PC-9 (cell line): Measurements from ENCODE around the gene USP8. TPM values are rescaled to one million over a fixed set of nuclear protein-coding genes. Genes with fewer than 3 reads are reported as not detected.
"Not testable (repeated sequence)": the region's sequence is repeated elsewhere in the genome, so short reads cannot be mapped to it uniquely, and the experiment has no call there.

Source experiments
- BruUV-seq: library from RNA; stranded (reverse); fragments of 400-500 nt; replicated peaks from 2 replicates; lab custom pipeline; 2021; lab: Mats Ljungman, UMichigan
- CTCF ChIA-PET: fragments of 300-600 bp; sonication (Branson Sonifier 250); formaldehyde crosslinking; loops from one replicate; lab custom pipeline; 2022; ENCODE audit warnings: antibody characterized with exemption; lab: Charles Lee
- POLR2A ChIA-PET: fragments of 300-600 bp; sonication (Branson Sonifier 250); formaldehyde crosslinking; loops from one replicate; lab custom pipeline; 2022; ENCODE audit warnings: antibody characterized with exemption; ENCODE audit not compliant: unreplicated experiment; lab: Charles Lee
- DNase-seq, 2 experiments: peaks; one replicate each; pipeline versions ENCODE4 v3.0.0 to v3.0.0-alpha.2; 2015 to 2022; ENCODE audit warnings: mixed read lengths in 1 of 2
- H2AFZ ChIP-seq: fragments of 200-600 bp; sonication (generic); 2 replicates; pipeline ENCODE4 v1.8.1; 2017; ENCODE audit warnings: antibody characterized with exemption
- H3F3A ChIP-seq: fragments of 200-600 bp; sonication (generic); 2 replicates; pipeline ENCODE4 v1.8.1; 2017; ENCODE audit warnings: antibody characterized with exemption, mild to moderate bottlenecking, low read depth; ENCODE audit not compliant: insufficient read depth
- H3K27ac ChIP-seq: fragments of 200-600 bp; sonication (generic); 2 replicates; pipeline ENCODE4 v1.6.1; 2016; ENCODE audit warnings: mixed run types
- H3K27me3 ChIP-seq: fragments of 200-600 bp; sonication (generic); 2 replicates; pipeline ENCODE4 v1.6.1; 2016; ENCODE audit warnings: low read depth, mixed run types; ENCODE audit not compliant: insufficient read depth
- H3K36me3 ChIP-seq: fragments of 200-600 bp; sonication (generic); 2 replicates; pipeline ENCODE4 v1.6.1; 2016; ENCODE audit warnings: low read depth, mixed run types
- H3K4me1 ChIP-seq: fragments of 200-600 bp; sonication (generic); replicated peaks from 2 replicates; pipeline ENCODE4 v1.6.1; 2016; ENCODE audit warnings: mixed run types; ENCODE audit not compliant: insufficient read depth
- H3K4me2 ChIP-seq: fragments of 200-600 bp; sonication (generic); 2 replicates; pipeline ENCODE4 v1.6.1; 2017; ENCODE audit warnings: mixed run types
- H3K4me3 ChIP-seq: fragments of 200-600 bp; sonication (generic); 2 replicates; pipeline ENCODE4 v1.6.1; 2016; ENCODE audit warnings: mixed run types
- H3K79me2 ChIP-seq: fragments of 200-600 bp; sonication (generic); 2 replicates; pipeline ENCODE4 v1.6.1; 2017; ENCODE audit warnings: low read depth, mixed run types
- H3K9me2 ChIP-seq: fragments of 200-600 bp; sonication (generic); 2 replicates; pipeline ENCODE4 v1.8.1; 2017; ENCODE audit warnings: mild to moderate bottlenecking; ENCODE audit not compliant: insufficient read depth
- H3K9me3 ChIP-seq: fragments of 200-600 bp; sonication (generic); 2 replicates; pipeline ENCODE4 v1.8.1; 2016; ENCODE audit warnings: low read depth; ENCODE audit not compliant: insufficient read depth
- H4K20me1 ChIP-seq: fragments of 200-600 bp; sonication (generic); 2 replicates; pipeline ENCODE4 v1.8.1; 2017; ENCODE audit not compliant: insufficient read depth
- CTCF ChIP-seq: fragments of 200-600 bp; sonication (generic); conservative IDR thresholded peaks from 2 replicates; pipeline ENCODE4 v1.6.1; 2017; ENCODE audit warnings: mixed run types, antibody characterized with exemption, mild to moderate bottlenecking, moderate library complexity
- EZH2 ChIP-seq: fragments of 200-600 bp; sonication (generic); IDR thresholded peaks from 2 replicates; pipeline ENCODE4 v1.8.0; 2017; ENCODE audit warnings: antibody characterized with exemption, low read depth
- intact Hi-C: fragments of 100-400 bp; cut with micrococcal nuclease; formaldehyde crosslinking; loops from one replicate; pipeline ENCODE4 v1.10.0; 2022; ENCODE audit not compliant: unreplicated experiment
- total RNA-seq: library from RNA; stranded (reverse); gene quantifications from 2 replicates; pipeline ENCODE4 v1.2.3, GENCODE V29; 2021

Gene USP8
- total RNA-seq, 1 experiment from 2014 or later, result 70.7 TPM

GRCh38 chr15:50378776-50379175 is 45.4 kb upstream of the USP8 start:
- Histone ChIP-seq H3K36me3 (no peaks in the 10 kb centered on the region), H2AFZ (no peak overlapping the region), H3K9me2 (no peaks in the 10 kb centered on the region), H3K27me3 (no peaks in the 10 kb centered on the region), H3K79me2 (no peaks in the 10 kb centered on the region), H3K9me3 (no peaks in the 10 kb centered on the region; the same call in 1 of the 2 replicates), H3K4me2 (no peak overlapping the region), H4K20me1 (no peaks in the 10 kb centered on the region), H3K4me3 (no peak overlapping the region), H3F3A (no peaks in the 10 kb centered on the region), H3K4me1 (no peaks in the 10 kb centered on the region), H3K27ac (no peak overlapping the region)
- CTCF ChIA-PET, result no interaction called here
- intact Hi-C loops, result no loop called here
- no peak for DNase-seq
- BruUV-seq, result no TSS peak
- POLR2A ChIA-PET, result no interaction called here
- no peak for TF ChIP-seq EZH2
- no peak for TF ChIP-seq CTCF

- H3K4me1 ChIP-seq, H3K9me3 ChIP-seq, H4K20me1 ChIP-seq, H3K4me3 ChIP-seq, POLR2A ChIA-PET, DNase-seq, H3K9me2 ChIP-seq, H3K36me3 ChIP-seq, H3K79me2 ChIP-seq, H3F3A ChIP-seq, H3K27ac ChIP-seq, H3K4me2 ChIP-seq, H2AFZ ChIP-seq, CTCF ChIA-PET, BruUV-seq, H3K27me3 ChIP-seq, intact Hi-C loops: not testable (repeated sequence)
These were observed 44.8 kb upstream of the USP8 start for GRCh38 chr15:50379413-50379812.

- Histone ChIP-seq H3K4me3 (no peak overlapping the region), H3K4me2 (no peak overlapping the region), H2AFZ (no peak overlapping the region), H3K4me1 (no peaks in the 10 kb centered on the region), H3K9me2 (no peaks in the 10 kb centered on the region), H3F3A (no peaks in the 10 kb centered on the region), H3K9me3 (no peaks in the 10 kb centered on the region; the same call in 1 of the 2 replicates), H4K20me1 (no peaks in the 10 kb centered on the region), H3K27ac (no peak overlapping the region), H3K79me2 (no peaks in the 10 kb centered on the region), H3K27me3 (no peaks in the 10 kb centered on the region), H3K36me3 (no peaks in the 10 kb centered on the region)
- POLR2A ChIA-PET, result no interaction called here
- CTCF ChIA-PET, result no interaction called here
- no TSS peak for BruUV-seq
- intact Hi-C loops, result no loop called here
- no peak for DNase-seq
- no peak for TF ChIP-seq EZH2
- TF ChIP-seq CTCF, result no peak
These were observed 44.1 kb upstream of the USP8 start for GRCh38 chr15:50380089-50380488.

- Histone ChIP-seq H3K79me2 (no peaks in the 10 kb centered on the region), H3K27me3 (no peaks in the 10 kb centered on the region), H3K4me1 (no peaks in the 10 kb centered on the region), H3K4me3 (no peak overlapping the region), H3K9me2 (no peaks in the 10 kb centered on the region), H4K20me1 (no peaks in the 10 kb centered on the region), H2AFZ (no peak overlapping the region), H3F3A (no peaks in the 10 kb centered on the region), H3K27ac (no peak overlapping the region), H3K36me3 (no peaks in the 10 kb centered on the region), H3K4me2 (no peak overlapping the region), H3K9me3 (no peaks in the 10 kb centered on the region; the same call in 1 of the 2 replicates)
- ChIA-PET CTCF (no interaction called here), POLR2A (interaction anchor here (0.6 kb wide), 1 partner anchor 10 kb away, joined by 3 read pairs; no protein-coding TSS in a partner anchor)
- no TSS peak for BruUV-seq
- intact Hi-C loops, result no loop called here
- no peak for DNase-seq
- TF ChIP-seq EZH2 (no peak), CTCF (no peak)
These were observed 42.8 kb upstream of the USP8 start for GRCh38 chr15:50381438-50381837.

GRCh38 chr15:50382408-50382807 is 41.8 kb upstream of the USP8 start:
- H4K20me1 ChIP-seq, H3K27ac ChIP-seq, H3K9me3 ChIP-seq, DNase-seq, H3K27me3 ChIP-seq, BruUV-seq, H3K4me2 ChIP-seq, CTCF ChIA-PET, H3F3A ChIP-seq, H3K4me3 ChIP-seq, H3K9me2 ChIP-seq, intact Hi-C loops, H3K79me2 ChIP-seq, H2AFZ ChIP-seq, H3K36me3 ChIP-seq, POLR2A ChIA-PET, H3K4me1 ChIP-seq: not testable (repeated sequence)
